Hepatic stellate cell (primary cell): ENCODE measurements around the gene SFN.
"Not testable (repeated sequence)": the region's sequence is repeated elsewhere in the genome, so short reads cannot be mapped to it uniquely, and the experiment has no call there.

ENCODE experiments used
- DNase-seq: peaks from one replicate; pipeline ENCODE4 v3.0.0; 2011; ENCODE audit warnings: low spot score

SFN gene

GRCh38 chr1:26839779-26840178 is 23.2 kb upstream of the SFN start:
- no peak for DNase-seq

GRCh38 chr1:26844424-26845196 is 18.3 kb upstream of the SFN start:
- DNase-seq, result no peak

GRCh38 chr1:26847826-26848225 is 15.1 kb upstream of the SFN start:
- not testable (repeated sequence) for DNase-seq

GRCh38 chr1:26848499-26848898 is 14.4 kb upstream of the SFN start:
- no peak for DNase-seq

- DNase-seq, result peak; percentile 81
Observed at GRCh38 chr1:26848941-26849774, 13.8 kb upstream of the SFN start.

GRCh38 chr1:26851106-26851684 is 11.8 kb upstream of the SFN start:
- no peak for DNase-seq

- no peak for DNase-seq
Observed at GRCh38 chr1:26852701-26853100, 10.2 kb upstream of the SFN start.

- DNase-seq, result peak; percentile 98
Observed at GRCh38 chr1:26853156-26853555, 9.8 kb upstream of the SFN start.

GRCh38 chr1:26853600-26853999 is 9.3 kb upstream of the SFN start:
- no peak for DNase-seq

- no peak for DNase-seq
Observed at GRCh38 chr1:26854906-26855305, 8.0 kb upstream of the SFN start.

GRCh38 chr1:26855636-26856035 is 7.3 kb upstream of the SFN start:
- DNase-seq, result no peak

GRCh38 chr1:26856181-26856580 is 6.8 kb upstream of the SFN start:
- DNase-seq, result no peak

GRCh38 chr1:26856604-26857469 is 6.1 kb upstream of the SFN start:
- DNase-seq, result no peak

- DNase-seq, result no peak
Observed at GRCh38 chr1:26857473-26858060, 5.4 kb upstream of the SFN start.

GRCh38 chr1:26858160-26858559 is 4.8 kb upstream of the SFN start:
- DNase-seq, result no peak

GRCh38 chr1:26858891-26859640 is 3.9 kb upstream of the SFN start:
- no peak for DNase-seq

- peak; percentile 72 for DNase-seq
Observed at GRCh38 chr1:26861286-26861701, 1.7 kb upstream of the SFN start.

- DNase-seq, result no peak
Observed at GRCh38 chr1:26861889-26862378, 1.0 kb upstream of the SFN start.

GRCh38 chr1:26863685-26864077 is 732 bp downstream of the SFN start:
- DNase-seq, result no peak

GRCh38 chr1:26864610-26865480 is 1.9 kb downstream of the SFN start:
- DNase-seq, result peak; percentile 98
